ENCODE results near the gene OR2AE1.
"Not testable (repeated sequence)": the region's sequence is repeated elsewhere in the genome, so short reads cannot be mapped to it uniquely, and the experiment has no call there.

OR2AE1 gene

DNA sequence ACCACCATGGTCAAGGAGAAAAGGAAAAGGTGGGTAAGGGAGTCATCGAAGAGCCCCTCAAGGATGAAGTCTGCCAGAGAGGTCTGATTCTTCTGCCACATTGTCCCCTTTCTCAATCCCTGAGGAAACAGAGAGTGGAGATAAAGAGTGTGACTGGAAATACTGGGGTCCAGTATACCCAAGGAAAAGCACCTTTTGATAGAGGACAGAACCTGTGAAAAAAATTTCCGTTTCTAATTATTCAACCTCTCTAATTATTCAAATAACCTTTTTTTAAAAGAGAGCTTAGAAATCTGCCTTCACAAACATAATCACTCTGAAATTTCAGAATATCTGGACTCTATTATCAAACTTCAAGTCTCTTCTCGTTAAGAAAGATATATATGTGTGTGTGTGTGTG, at the start of gene OR2AE1:
Gene OR2AE1, minus strand, starts transcription at position 101 of the 400 bp plus-strand sequence. Its CDS starts 0 bp downstream, at position 101.
- DNase-seq = no peak

DNA sequence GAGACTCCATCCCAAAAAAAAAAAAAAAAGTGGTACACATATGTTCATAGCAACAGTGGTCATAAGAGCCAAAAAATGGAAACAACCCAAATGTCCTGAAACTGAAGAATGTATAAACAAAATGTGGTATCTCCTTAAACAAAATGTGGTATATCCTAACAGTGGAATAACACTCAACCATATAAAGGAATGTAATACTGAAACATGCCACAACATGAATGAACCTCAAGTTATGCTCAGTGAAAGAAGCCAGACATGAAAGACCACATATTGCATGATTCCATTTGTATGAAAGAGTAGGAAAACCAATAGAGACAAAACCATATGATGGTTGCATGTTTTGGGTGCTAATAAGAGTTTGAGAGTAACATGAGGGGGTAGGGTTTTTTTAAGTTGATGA, 49.5 kb upstream of the OR2AE1 start:
- no peak for DNase-seq

DNA sequence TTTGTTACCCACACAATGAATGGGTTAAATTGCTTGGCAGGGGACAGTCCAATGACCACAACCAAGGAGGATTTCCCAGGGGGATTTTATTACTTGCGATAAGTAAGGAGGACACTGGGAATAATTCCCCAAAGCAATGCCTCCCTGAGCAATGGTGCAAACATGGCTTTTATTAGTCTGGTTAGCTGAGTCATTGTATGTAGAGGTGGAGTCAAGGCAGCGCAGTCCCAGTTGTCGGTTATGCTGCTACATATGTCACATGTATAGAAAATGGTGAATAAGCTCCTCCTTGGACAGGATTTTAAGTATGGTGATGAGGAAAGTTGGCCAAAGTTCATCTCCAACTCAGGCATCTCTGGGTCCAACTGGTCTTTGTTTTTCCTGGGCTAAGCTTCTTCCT, 46.4 kb upstream of the OR2AE1 start:
- DNase-seq = no peak

DNA sequence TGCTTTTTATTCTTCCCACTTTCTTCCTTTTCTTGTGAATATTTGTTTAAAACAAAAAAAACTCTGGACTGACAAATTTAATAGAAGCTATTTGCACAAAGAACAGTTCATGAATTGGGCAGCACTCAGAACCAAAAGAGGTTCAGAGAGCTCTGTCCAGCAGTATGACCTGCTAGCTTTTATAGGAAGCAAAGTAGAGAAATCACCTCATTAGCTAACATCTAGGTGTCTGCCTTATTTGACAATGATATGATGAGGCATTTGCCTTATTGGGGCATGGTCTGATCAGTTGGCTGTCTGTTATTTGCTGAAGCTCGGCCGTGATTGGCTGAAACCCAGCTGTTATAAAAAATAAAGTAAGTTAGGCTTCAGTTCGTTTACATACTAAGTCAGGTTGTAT, 43.3 kb upstream of the OR2AE1 start:
- no peak for DNase-seq

DNA sequence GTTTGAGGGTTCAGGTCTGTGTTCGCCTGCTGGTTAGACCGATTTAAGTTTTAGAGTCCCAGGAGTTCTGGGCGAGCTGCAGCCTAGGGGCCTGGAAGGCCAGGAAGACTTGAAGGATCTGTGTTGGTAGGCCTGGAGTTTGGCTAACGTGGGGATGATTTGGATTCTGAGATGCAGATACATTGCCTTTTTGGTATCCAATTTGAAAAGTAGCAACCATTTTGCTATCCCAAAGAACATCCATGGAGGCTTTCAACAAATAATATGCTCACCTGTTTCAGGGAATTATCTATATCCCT, 42.9 kb upstream of the OR2AE1 start:
- no peak for DNase-seq

DNA sequence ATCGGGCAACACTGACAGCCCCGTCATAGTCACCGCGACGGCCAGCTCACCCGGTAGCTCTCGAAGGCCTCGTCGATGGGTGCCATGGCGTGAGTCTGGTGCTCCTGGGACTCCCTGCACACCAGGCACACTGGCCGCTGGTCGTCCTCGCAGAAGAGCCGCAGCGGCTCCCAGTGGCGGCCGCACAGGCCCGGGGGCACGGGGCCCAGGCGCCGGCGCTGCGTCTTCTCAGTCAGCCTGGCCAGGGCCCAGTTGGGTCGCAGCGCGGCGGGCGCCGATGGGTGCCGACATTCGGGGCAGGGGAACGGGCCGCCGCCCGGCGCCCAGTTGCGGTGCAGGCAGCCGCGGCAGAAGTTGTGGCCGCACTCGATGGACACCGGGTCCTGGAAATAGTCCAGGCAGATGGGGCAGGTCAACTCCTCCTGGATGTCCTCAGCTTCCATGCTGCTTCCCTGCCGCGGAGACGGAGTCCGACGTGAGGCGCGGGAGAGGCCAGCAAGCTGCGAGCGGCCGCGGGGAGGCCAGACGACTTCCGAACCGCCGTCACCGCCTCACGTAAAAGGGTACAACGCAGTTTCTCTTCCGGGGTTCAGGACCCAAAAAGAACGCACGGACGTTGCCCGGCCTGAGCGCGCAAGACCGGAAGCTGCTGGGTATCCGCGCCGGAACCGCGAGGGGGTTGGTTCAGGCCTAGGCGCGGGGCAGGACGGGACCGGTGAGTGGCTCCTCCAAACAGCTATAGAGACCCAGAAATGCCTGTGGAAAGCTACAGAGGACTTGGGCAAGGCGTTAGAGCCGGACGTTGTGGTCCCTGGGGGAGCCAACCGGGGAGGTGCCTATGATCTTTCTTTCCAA, 42.4 kb upstream of the OR2AE1 start, which contains the start of gene TRIM4:
Gene TRIM4, minus strand, starts transcription at position 572 of the 855 bp plus-strand sequence. Its CDS starts 129 bp downstream, at position 443.
- peak; percentile 78 to 95 (median 87) for DNase-seq

DNA sequence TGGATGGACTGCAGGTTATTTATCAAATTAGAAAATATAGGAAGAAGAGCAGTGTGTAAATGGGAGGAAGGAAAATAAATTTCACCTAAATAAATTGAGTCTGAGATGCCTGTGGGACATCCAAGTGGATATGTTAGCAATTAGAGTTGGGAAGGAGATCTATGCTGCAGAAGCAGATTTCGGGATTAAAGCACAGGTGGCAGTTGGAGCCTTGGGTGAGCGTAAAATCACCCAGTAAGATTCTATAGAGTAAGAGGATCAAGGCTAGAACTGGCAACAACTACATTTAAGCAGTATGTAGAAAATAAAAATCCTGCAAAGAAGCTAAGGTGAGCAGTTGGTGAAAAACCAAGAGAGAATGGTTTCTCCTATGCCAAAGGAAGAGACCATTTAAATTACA, 34.1 kb upstream of the OR2AE1 start:
- no peak for DNase-seq

GRCh38 chr7:99901581-99901980, 24.7 kb upstream of the OR2AE1 start:
- DNase-seq = no peak

DNA sequence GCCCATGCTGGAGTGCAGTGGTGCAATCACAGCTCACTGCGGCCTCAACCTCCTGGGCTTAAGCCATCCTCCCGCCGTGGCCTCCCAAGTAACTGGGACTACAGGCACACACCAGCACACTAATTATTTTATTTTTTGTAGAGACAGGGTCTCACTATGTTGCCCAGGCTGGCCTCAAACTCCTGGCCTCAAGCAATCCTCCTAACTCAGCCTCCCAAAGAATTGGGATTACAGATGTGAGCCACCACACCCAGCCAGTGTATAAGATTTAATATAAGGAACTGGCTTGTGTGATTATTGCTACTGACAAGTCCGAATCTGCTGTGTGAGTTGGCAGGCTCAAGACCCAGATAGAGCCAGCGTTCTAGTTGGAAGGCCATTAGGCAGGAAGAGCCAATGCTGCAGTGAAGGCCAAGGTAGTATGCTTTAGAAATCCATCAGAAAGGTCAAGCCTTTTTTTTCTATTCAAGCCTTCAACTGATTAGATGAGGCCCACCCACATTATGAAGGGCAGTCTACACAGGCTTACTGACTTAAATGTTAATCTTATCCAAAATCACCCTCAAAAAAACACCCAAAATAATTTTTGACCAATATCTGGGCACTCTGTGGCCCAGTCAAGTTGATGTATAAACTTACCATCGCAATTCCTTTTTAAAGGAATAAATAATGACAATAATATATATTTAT, 23.1 kb upstream of the OR2AE1 start:
- no peak for DNase-seq

GRCh38 chr7:99898836-99899235, 22.0 kb upstream of the OR2AE1 start:
- DNase-seq = no peak

GRCh38 chr7:99898023-99898357, 21.2 kb upstream of the OR2AE1 start:
- no peak for DNase-seq

DNA sequence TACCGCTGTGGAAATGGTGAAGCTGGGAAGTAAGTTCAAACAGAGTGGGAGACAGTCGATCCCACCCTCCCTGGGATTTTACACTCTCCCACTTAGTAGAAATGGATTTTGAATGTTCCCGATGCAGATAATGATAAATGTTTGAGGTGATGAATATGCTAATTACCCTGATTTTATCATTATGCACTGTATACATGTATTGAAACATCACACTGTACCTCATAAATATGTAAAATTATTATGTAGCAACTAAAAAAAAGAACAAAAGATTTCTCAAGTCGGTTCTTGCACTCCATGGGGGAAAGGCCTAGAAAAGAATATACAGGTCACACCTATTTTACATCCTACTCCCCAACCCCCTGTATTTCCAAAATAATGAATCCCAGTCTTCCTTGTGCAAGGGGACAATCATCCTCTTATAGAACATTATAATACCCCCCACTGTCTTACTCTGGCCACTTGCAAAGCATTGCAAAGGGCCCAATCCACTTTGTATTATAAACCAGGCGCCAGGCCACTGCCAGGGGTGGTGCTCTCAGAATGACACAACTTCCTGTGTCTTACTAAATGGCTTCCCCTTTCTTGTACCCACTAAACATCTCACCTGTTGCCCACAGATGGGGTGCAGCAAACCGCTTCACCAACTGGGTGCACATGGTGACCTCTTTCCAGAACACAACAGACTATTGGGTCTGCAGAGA, 20.6 kb upstream of the OR2AE1 start:
- peak in 1 of 14 donors; percentile 3 for DNase-seq

DNA sequence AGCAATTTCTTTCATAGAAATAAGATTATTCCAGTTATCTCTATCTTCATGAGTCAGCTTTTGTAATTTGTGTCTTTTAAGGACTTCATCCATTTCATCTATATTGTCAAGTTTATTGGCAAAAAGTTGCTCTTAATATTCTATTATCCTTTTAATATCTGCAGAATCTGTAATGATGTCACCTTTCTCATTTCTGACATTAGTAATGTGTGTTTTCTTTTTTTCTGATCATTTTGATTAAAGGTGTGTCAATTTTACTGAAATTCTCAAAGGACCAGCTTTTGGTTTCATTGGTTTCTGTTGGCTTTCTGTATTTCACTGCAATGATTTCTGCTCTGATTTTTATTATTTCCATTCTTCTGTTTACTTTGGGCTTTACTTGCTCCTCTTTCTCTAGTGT, 17.9 kb upstream of the OR2AE1 start:
- no peak for DNase-seq

GRCh38 chr7:99893280-99893679, 16.4 kb upstream of the OR2AE1 start:
- no peak for DNase-seq

DNA sequence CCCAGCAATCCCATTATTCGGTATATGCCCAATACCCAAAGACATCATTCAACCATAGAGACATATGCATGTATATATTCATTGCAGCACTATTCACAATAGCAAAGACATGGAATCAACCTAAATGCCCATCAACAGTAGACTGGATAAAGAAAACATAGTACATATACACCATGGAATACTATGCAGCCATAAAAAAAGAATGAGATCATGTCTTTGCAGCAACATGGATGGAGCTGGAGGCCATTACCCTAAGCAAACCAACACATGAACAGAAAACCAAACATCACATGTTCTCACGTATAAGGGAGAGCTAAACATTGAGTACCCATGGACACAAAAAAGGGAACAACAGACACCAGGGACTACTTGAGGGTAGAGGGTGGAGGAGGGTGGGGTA, 13.5 kb upstream of the OR2AE1 start:
- not testable (repeated sequence) for DNase-seq

DNA sequence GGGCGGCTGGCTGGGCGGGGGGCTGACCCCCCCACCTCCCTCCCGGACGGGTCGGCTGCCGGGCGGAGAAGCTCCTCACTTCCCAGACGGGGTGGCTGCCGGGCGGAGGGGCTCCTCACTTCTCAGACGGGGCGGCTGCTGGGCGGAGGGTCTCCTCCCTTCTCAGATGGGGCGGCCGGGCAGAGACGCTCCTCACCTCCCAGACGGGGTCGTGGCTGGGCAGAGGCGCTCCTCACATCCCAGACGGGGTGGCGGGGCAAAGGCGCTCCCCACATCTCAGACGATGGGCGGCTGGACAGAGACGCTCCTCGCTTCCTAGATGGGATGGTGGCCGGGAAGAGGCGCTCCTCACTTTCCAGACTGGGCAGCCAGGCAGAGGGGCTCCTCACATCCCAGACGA, 11.5 kb upstream of the OR2AE1 start:
- not testable (repeated sequence) for DNase-seq

DNA sequence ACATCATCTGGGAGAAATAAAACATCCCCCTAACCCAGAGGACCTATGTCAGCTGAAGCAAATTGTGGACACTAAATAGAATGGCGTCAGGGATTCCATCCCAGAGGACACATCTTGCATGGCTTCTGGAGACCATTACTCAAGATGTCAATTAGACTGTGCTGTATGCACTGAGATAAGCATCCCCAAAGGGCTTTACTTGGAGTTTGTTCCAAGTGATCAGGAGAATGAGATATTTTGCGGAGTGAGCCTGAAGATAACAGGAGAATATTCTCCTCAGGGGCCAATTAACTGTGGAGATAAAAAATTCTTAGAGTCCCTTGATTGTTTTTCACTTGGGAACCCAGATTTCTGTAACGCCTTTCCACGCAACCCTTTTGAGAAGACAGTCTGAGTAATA, 4.5 kb upstream of the OR2AE1 start:
- no peak for DNase-seq

DNA sequence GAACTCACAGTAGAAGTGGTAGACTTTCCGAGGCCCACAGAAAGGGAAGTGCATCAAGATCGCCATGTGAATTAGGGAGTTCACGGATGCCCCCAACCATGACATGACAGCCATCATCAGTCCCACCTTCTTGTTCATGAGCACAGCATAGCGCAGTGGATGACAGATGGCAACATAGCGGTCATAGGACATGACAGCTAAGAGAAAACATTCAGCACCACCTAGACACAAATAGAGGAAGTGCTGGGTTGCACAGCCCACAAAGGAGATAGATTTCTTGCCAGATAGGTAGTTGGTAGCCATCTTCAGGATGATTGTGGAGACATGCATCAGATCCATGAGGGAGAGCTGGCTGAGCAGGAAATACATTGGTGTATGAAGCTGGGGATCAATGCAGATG, 342 bp downstream of the OR2AE1 start:
- no peak for DNase-seq

- DNase-seq = no peak
Observed at GRCh38 chr7:99868246-99868645, 8.6 kb downstream of the OR2AE1 start.

- not testable (repeated sequence) for DNase-seq
Observed at GRCh38 chr7:99867477-99867876, 9.4 kb downstream of the OR2AE1 start.

DNA sequence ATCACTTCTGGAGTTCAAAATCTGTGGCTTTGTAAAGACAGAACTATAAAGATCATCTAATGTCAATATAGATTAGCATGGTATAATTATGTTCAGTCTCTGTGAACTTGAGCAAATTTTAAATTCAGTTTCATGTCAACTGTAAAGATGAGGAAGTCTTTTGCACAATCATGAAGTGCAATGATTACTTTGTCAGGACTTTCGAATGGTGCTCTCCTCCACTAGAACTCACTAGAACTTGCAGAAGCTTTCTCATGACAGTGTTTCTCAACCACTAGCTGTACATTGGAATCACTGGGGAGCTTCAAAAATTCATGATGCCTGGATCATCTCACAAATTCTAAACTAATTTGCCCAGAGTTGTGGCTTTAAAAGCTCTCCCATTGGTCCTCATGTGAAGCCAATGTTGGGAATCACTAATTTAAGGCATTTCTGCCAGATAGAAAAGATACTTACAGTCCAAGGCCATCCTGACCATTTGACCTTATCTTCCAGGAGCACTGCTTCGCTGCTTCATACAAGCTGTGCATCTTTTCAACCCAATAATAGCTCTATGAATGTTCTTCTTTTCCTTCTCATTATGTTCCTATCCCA, 12.9 kb downstream of the OR2AE1 start:
- no peak for DNase-seq

DNA sequence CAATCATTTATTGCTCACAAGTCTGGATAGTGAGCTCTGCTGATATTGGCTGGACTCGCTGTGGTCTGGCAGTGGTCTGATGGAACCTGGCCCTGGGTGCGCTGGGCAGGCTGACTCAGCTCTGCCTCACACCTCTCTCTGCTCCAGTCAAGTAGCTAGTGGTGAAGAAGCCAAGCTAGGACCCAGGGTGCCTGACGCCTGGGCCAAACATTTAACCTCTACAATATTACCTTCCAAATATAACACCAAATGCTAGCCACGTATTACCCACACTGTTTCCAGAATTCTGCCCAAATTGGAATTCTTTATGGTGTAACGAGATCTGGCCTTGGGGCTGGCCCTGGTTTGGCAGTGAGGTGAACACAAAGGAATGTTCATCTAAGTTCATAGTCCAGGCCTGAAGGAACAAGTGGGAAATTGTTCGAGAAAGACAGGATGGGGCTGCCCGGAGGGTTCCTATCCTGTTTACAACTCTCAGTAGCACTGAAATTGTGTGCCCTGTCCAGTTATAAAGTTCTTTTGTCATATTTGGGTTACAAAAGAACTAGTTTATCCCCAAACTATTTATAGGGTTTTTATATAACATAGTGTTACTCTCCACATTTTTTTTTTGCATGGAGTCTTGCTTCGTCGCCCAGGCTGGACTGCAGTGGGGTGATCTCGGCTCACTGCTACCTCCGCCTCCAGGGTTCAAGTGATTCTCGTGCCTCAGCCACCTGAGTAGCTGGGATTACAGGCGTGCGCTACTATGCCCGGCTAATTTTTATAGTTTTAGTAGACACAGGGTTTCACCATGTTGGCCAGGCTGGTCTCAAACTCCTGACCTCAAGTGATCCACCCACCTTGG, 16.3 kb downstream of the OR2AE1 start:
- peak in 1 of 14 donors; percentile 1 for DNase-seq

All from C1 segment of cervical spinal cord (tissue), 14 donors.